Suprapubic skin (tissue), 4 donors: ENCODE measurements around the gene GALNT11. TPM values are rescaled to one million over a fixed set of nuclear protein-coding genes. Genes with fewer than 3 reads are reported as not detected.

ENCODE experiments used
- DNase-seq, 2 donors: peaks; one replicate each; pipeline ENCODE4 v3.0.0-alpha.2; 2019; ENCODE audit warnings: low spot score in 2 of 2
- H3K27ac ChIP-seq: fragments of 200-600 bp; sonication (generic); one replicate; pipeline ENCODE4 v1.5.1; 2019
- H3K27me3 ChIP-seq: fragments of 200-600 bp; sonication (generic); one replicate; pipeline ENCODE4 v1.5.1; 2019
- H3K36me3 ChIP-seq: fragments of 200-600 bp; sonication (generic); one replicate; pipeline ENCODE4 v1.5.1; 2019
- H3K4me1 ChIP-seq: fragments of 200-600 bp; sonication (generic); one replicate; pipeline ENCODE4 v1.5.1; 2019
- H3K4me3 ChIP-seq: fragments of 200-600 bp; sonication (generic); one replicate; pipeline ENCODE4 v1.5.1; 2019; ENCODE audit warnings: mild to moderate bottlenecking
- H3K9me3 ChIP-seq: fragments of 200-600 bp; sonication (generic); one replicate; pipeline ENCODE4 v1.5.1; 2019
- CTCF ChIP-seq, 2 donors: fragments of 200-600 bp in 1 of 2; fragments of 450-650 bp in 1 of 2; sonication (generic) in 1 of 2; IDR thresholded peaks; one replicate each; pipeline ENCODE4 v1.5.1; 2016 to 2019; ENCODE audit warnings: antibody characterized with exemption in 2 of 2, mild to moderate bottlenecking in 1 of 2, moderate library complexity in 1 of 2
- EP300 ChIP-seq: sonication (generic); formaldehyde crosslinking; IDR thresholded peaks from one replicate; pipeline ENCODE4 v1.6.1; 2017; ENCODE audit warnings: antibody characterized with exemption
- POLR2A ChIP-seq, 2 donors: fragments of 450-650 bp; IDR thresholded peaks; one replicate each; pipeline ENCODE4 v1.6.1; 2017; ENCODE audit warnings: antibody characterized with exemption in 2 of 2, mild to moderate bottlenecking in 2 of 2, moderate library complexity in 2 of 2
- POLR2AphosphoS5 ChIP-seq, 3 donors: sonication (generic); formaldehyde crosslinking; IDR thresholded peaks; one replicate each; pipeline ENCODE4 v1.6.1; 2017; ENCODE audit warnings: antibody characterized with exemption in 3 of 3
- whole genome bisulfite sequencing: methylation state at CpG from one replicate; pipeline ENCODE4 v1.1.5; 2018; 5-methylcytosine and 5-hydroxymethylcytosine counted together
- total RNA-seq, 4 donors: library from RNA; depleted of rRNA; stranded (reverse); fragments of >200 nt; gene quantifications; one replicate each; pipeline ENCODE4 v1.1.0, GENCODE V29; 2016

The GALNT11 gene
- total RNA-seq, 4 donors from 2014 or later = 34.5 to 48.6 (median 42.5) TPM

DNA sequence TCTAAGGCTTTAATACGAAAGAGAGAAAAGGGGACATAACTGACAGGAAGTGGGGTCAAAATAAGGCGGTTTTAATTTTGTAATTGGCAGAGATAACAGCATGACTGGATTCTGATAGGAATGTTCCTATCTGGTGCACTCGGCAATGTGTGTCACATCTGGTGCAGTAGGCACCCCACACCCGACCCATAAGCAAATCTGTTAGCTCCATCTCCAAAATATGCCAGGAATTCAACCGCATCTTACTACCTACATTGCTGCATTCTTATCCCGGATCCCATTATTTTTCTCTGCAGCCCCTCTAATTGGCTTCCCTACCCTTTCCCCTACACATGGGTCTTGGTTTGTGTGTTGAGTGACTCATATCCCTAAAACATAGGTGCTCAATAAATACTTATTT lies 19.1 kb upstream of the GALNT11 start:
- no peak overlapping the region for H3K27ac ChIP-seq
- peaks cover 3% of the 10 kb centered on the region for H3K27me3 ChIP-seq
- no peaks in the 10 kb centered on the region for H3K36me3 ChIP-seq
- WGBS = 55% methylated on average over 6 of the region's 6 CpGs
- no peak overlapping the region for H3K4me3 ChIP-seq
- no peak for DNase-seq
- no peaks in the 10 kb centered on the region for H3K9me3 ChIP-seq
- TF ChIP-seq POLR2AphosphoS5 (IDR thresholded peaks at IDR 0.05) (no peak), CTCF (IDR thresholded peaks at IDR 0.05) (no peak), POLR2A (IDR thresholded peaks at IDR 0.05) (no peak), EP300 (no peak)
- H3K4me1 ChIP-seq = no peaks in the 10 kb centered on the region

- Histone ChIP-seq H3K36me3 (no peaks in the 10 kb centered on the region), H3K27ac (no peak overlapping the region), H3K4me1 (no peaks in the 10 kb centered on the region), H3K27me3 (no peaks in the 10 kb centered on the region), H3K9me3 (no peaks in the 10 kb centered on the region), H3K4me3 (no peak overlapping the region)
- TF ChIP-seq POLR2A (IDR thresholded peaks at IDR 0.05) (no peak), EP300 (no peak)
- DNase-seq = no peak
- 59% methylated on average over 3 of the region's 3 CpGs for WGBS
Measured at GRCh38 chr7:152011860-152012259, 13.6 kb upstream of the GALNT11 start.

DNA sequence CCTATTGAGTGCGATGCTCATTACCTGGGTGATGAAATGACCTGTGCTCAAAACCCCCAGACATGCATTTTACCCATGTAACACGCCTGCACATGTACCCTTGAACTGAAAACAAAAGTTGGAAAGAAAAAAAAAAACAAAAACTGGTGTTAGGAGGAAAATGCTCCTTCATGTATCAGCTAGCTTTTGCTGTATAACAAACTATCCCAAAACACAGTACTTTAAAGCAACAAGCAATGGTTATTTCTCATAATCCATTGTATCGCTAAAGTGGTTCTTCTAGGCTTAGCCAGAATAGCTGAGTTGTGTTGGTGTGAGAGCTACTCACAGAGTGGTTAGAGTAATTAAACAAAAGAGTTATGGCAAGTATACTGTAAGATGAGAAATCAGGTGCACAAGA lies 12.2 kb upstream of the GALNT11 start:
- no peaks in the 10 kb centered on the region for H3K9me3 ChIP-seq
- 94% methylated on average over 3 of the region's 3 CpGs for WGBS
- no peaks in the 10 kb centered on the region for H3K27me3 ChIP-seq
- H3K4me1 ChIP-seq = no peaks in the 10 kb centered on the region
- no peak for TF ChIP-seq POLR2A (IDR thresholded peaks at IDR 0.05)
- no peak for TF ChIP-seq POLR2AphosphoS5 (IDR thresholded peaks at IDR 0.05)
- no peak for TF ChIP-seq CTCF (IDR thresholded peaks at IDR 0.05)
- no peak for TF ChIP-seq EP300
- H3K4me3 ChIP-seq = no peak overlapping the region
- H3K27ac ChIP-seq = no peak overlapping the region
- no peak for DNase-seq
- H3K36me3 ChIP-seq = no peaks in the 10 kb centered on the region

DNA sequence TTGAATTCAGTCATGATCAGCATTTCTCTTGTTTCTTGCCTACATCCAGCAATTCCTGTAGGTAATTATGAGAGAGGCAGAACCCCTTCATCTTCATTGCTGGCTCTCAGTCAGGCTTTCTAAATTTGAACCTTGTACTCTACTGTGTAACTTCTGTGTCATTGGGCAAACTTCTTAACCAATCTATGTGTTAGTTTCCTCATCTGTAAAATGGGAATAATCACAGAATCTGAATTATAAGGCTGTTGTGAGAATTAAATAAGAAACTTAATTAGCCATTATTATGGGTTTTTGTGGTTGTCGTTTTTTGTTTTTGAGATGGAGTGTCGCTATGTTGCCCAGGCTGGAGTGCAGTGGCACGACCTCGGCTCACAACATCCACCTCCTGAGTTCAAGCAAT lies 11.5 kb upstream of the GALNT11 start:
- no peaks in the 10 kb centered on the region for H3K9me3 ChIP-seq
- H3K4me1 ChIP-seq = no peaks in the 10 kb centered on the region
- no peaks in the 10 kb centered on the region for H3K36me3 ChIP-seq
- H3K27me3 ChIP-seq = no peaks in the 10 kb centered on the region
- H3K27ac ChIP-seq = no peak overlapping the region
- H3K4me3 ChIP-seq = no peak overlapping the region
- WGBS = 90% methylated on average over 4 of the region's 4 CpGs
- DNase-seq = no peak
- no peak for TF ChIP-seq POLR2A (IDR thresholded peaks at IDR 0.05)
- TF ChIP-seq EP300 = no peak
- no peak for TF ChIP-seq CTCF (IDR thresholded peaks at IDR 0.05)
- TF ChIP-seq POLR2AphosphoS5 (IDR thresholded peaks at IDR 0.05) = no peak

GRCh38 chr7:152014722-152015121 lies 10.8 kb upstream of the GALNT11 start:
- DNase-seq = no peak
- Histone ChIP-seq H3K27ac (no peak overlapping the region), H3K27me3 (no peaks in the 10 kb centered on the region), H3K4me3 (no peak overlapping the region), H3K9me3 (no peaks in the 10 kb centered on the region), H3K4me1 (no peaks in the 10 kb centered on the region), H3K36me3 (no peaks in the 10 kb centered on the region)
- WGBS = 70% methylated on average over 5 of the region's 5 CpGs
- no peak for TF ChIP-seq CTCF (IDR thresholded peaks at IDR 0.05)
- no peak for TF ChIP-seq POLR2A (IDR thresholded peaks at IDR 0.05)
- no peak for TF ChIP-seq EP300
- no peak for TF ChIP-seq POLR2AphosphoS5 (IDR thresholded peaks at IDR 0.05)

DNA sequence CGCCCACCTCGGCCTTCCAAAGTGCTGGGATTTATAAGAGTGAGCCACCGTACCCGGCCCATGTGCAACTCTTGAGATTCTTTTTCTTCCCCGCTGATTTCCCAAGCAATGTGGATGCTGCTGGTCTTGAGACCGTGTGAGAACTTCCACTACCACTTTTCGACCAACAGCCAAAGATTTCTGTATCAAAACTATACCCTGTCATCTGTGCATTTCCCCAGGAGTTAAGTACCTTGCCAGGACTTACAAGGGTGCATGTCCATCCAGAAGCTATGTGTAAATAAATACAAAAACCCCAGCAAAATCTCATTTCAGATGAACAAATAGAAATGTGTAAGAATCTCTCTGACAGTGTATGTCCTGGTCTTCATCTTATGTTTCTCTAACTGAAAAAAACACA lies 9.9 kb upstream of the GALNT11 start:
- DNase-seq = no peak
- TF ChIP-seq POLR2A (IDR thresholded peaks at IDR 0.05) (no peak), EP300 (no peak), POLR2AphosphoS5 (IDR thresholded peaks at IDR 0.05) (no peak), CTCF (IDR thresholded peaks at IDR 0.05) (no peak)
- Histone ChIP-seq H3K4me1 (no peaks in the 10 kb centered on the region), H3K36me3 (no peaks in the 10 kb centered on the region), H3K27ac (no peak overlapping the region), H3K9me3 (no peaks in the 10 kb centered on the region), H3K4me3 (no peak overlapping the region), H3K27me3 (no peaks in the 10 kb centered on the region)
- 91% methylated on average over 7 of the region's 7 CpGs for WGBS
